ENCODE results near the gene TOMM70. TPM values are rescaled to one million over a fixed set of nuclear protein-coding genes. Genes with fewer than 3 reads are reported as not detected.

The TOMM70 gene
- polyA plus RNA-seq, 2 of the 4 experiments (the other 2 are of a cell fraction) = 49.3 to 61.8 TPM

GRCh38 chr3:100319951-100320350 is 80.9 kb downstream of the TOMM70 start:
- DNase-seq (ENCODE audit: low read depth in 1 of 2, low spot score in 1 of 2) = no peak
- ChIA-PET CTCF (no interaction called here), POLR2A (no interaction called here)
- no peak for FAIRE-seq
- ATAC-seq = no peak
- no peak overlapping the region for H3K4me2 ChIP-seq
- no peak overlapping the region for H3K4me3 ChIP-seq
- H3K4me1 ChIP-seq = peaks cover 3% of the 10 kb centered on the region; the same call in 1 of the 3 replicates
- no peak overlapping the region for H3K27ac ChIP-seq
- no peaks in the 10 kb centered on the region for H3K9me3 ChIP-seq
- WGBS (ENCODE audit: missing lambda C conversion rate) = 93% methylated on average over 2 of the region's 2 CpGs
- no peak for TF ChIP-seq JUN (IDR thresholded peaks at IDR 0.05)
- no peak for TF ChIP-seq HDAC2 (IDR thresholded peaks at IDR 0.05)
- TF ChIP-seq POLR2A (IDR thresholded peaks at IDR 0.05; ENCODE audit: low read length) = no peak
- TF ChIP-seq HES2 (IDR thresholded peaks at IDR 0.05) = no peak
- TF ChIP-seq ZNF302 (CRISPR knock-in tag; IDR thresholded peaks at IDR 0.05) = no peak
- TF ChIP-seq NFE2L2 (conservative IDR thresholded peaks at IDR 0.05; ENCODE audit: low read length) = no peak

- 97% methylated on average over 2 of the region's 2 CpGs for WGBS (ENCODE audit: missing lambda C conversion rate)
- ATAC-seq (no peak), DNase-seq (ENCODE audit: low read depth in 1 of 2, low spot score in 1 of 2) (no peak), FAIRE-seq (no peak)
- no peak overlapping the region for H3K4me2 ChIP-seq
- CTCF ChIA-PET = interaction anchor here (1.0 to 1.3 kb wide), 3 partner anchors 38 to 485 kb away, joined by 3 to 4 read pairs (median 4); no protein-coding TSS in a partner anchor
- peaks cover 3% of the 10 kb centered on the region; the same call in 1 of the 3 replicates for H3K4me1 ChIP-seq
- no peak for TF ChIP-seq JUN (IDR thresholded peaks at IDR 0.05)
- no peak for TF ChIP-seq FOSL2 (IDR thresholded peaks at IDR 0.05)
- no peak for TF ChIP-seq FOSL2 (CRISPR knock-in tag; IDR thresholded peaks at IDR 0.05)
- no peak for TF ChIP-seq ATOH8 (CRISPR knock-in tag; IDR thresholded peaks at IDR 0.05; ENCODE audit: low read depth)
- TF ChIP-seq PHF8 (IDR thresholded peaks at IDR 0.05; ENCODE audit: borderline replicate concordance, low read depth) = no peak
- POLR2A ChIA-PET = no interaction called here
- H3K27ac ChIP-seq = no peak overlapping the region
- no peak overlapping the region for H3K4me3 ChIP-seq
- no peaks in the 10 kb centered on the region for H3K9me3 ChIP-seq
Measured at GRCh38 chr3:100317912-100318311, 83.0 kb downstream of the TOMM70 start.

- FAIRE-seq (no peak), DNase-seq (ENCODE audit: low read depth in 1 of 2, low spot score in 1 of 2) (peak; percentile 25 to 71), ATAC-seq (peak; percentile 64 to 90; a peak in 4 of 6 replicates)
- H3K4me1 ChIP-seq = peaks cover 3% of the 10 kb centered on the region; the same call in 1 of the 3 replicates
- POLR2A ChIA-PET = no interaction called here
- CTCF ChIA-PET = interaction anchor here (0.7 to 2.4 kb wide), 30 partner anchors 10 to 887 kb away, joined by 3 to 34 read pairs (median 4); partner anchors contain the start of genes NIT2, TFG and TOMM70
- H3K4me2 ChIP-seq = peak overlapping the region; percentile 44; the same call in 2 of the 3 replicates
- TF ChIP-seq KDM5A (IDR thresholded peaks at IDR 0.05) = no peak
- peak; percentile 74 to 79 for TF ChIP-seq RAD21 (conservative IDR thresholded peaks at IDR 0.05 in 1 of 2, IDR thresholded peaks at IDR 0.05 in 1 of 2)
- no peak for TF ChIP-seq KDM1A (IDR thresholded peaks at IDR 0.05; ENCODE audit: low read depth)
- TF ChIP-seq TFCP2L1 (CRISPR knock-in tag; IDR thresholded peaks at IDR 0.05) = no peak
- peak; percentile 70 for TF ChIP-seq SMC3 (IDR thresholded peaks at IDR 0.05)
- TF ChIP-seq MAFK (IDR thresholded peaks at IDR 0.05; ENCODE audit: partially characterized antibody) = no peak
- TF ChIP-seq ZNF302 (CRISPR knock-in tag; IDR thresholded peaks at IDR 0.05) = no peak
- no peak for TF ChIP-seq CBX2 (IDR thresholded peaks at IDR 0.05; ENCODE audit: borderline replicate concordance, low read depth)
- TF ChIP-seq E2F6 (IDR thresholded peaks at IDR 0.05; ENCODE audit: borderline replicate concordance, low read depth) = no peak
- no peak for TF ChIP-seq RNF2 (IDR thresholded peaks at IDR 0.05; ENCODE audit: borderline replicate concordance, low read depth)
- no peak for TF ChIP-seq CHD2 (IDR thresholded peaks at IDR 0.05; ENCODE audit: low read length, partially characterized antibody)
- TF ChIP-seq HOXB13 (CRISPR knock-in tag; IDR thresholded peaks at IDR 0.05; ENCODE audit: low read depth) = no peak
- peak; percentile 69 for TF ChIP-seq CTCF (IDR thresholded peaks at IDR 0.05)
- peak overlapping the region in 1 of 2 experiments; percentile 53; a peak in 1 of 6 replicates for H3K27ac ChIP-seq
- H3K9me3 ChIP-seq = no peaks in the 10 kb centered on the region
- no peak overlapping the region for H3K4me3 ChIP-seq
- 28% methylated on average over 8 of the region's 8 CpGs for WGBS (ENCODE audit: missing lambda C conversion rate)
Measured at GRCh38 chr3:100316641-100317069, 84.2 kb downstream of the TOMM70 start.

Other genes with a start within 250 kb of the TOMM70 start
- gene TBC1D23, start 140.1 kb downstream of the TOMM70 start, polyA plus RNA-seq (2011; rRNA removed) = 29.4 and 31.3 TPM in 2 replicates
- gene TBC1D23, start 140.1 kb downstream of the TOMM70 start, polyA plus RNA-seq (2017; fragmentation: RNase III; extraction: RNeasy Plus Mini Kit Qiagen cat#74134 plus additional on column Dnase treatment) = 13.4 to 14.5 TPM (median 14.3 TPM) in 3 replicates
- gene NIT2, start 66.3 kb downstream of the TOMM70 start, polyA plus RNA-seq (2011; rRNA removed) = 122 and 140 TPM in 2 replicates
- 75.0 to 77.2 TPM (median 76.6 TPM) in 3 replicates for gene NIT2, start 66.3 kb downstream of the TOMM70 start, polyA plus RNA-seq (2017; fragmentation: RNase III; extraction: RNeasy Plus Mini Kit Qiagen cat#74134 plus additional on column Dnase treatment)
- gene LNP1, start 450 bp upstream of the TOMM70 start, polyA plus RNA-seq (2011; rRNA removed) = 1.2 and 2.0 TPM in 2 replicates
- 1.3 to 1.8 TPM (median 1.6 TPM) in 3 replicates for gene LNP1, start 450 bp upstream of the TOMM70 start, polyA plus RNA-seq (2017; fragmentation: RNase III; extraction: RNeasy Plus Mini Kit Qiagen cat#74134 plus additional on column Dnase treatment)
- 7.0 and 8.1 TPM in 2 replicates for gene TMEM45A, start 91.5 kb upstream of the TOMM70 start, polyA plus RNA-seq (2011; rRNA removed)
- 3.3 to 5.2 TPM (median 4.6 TPM) in 3 replicates for gene TMEM45A, start 91.5 kb upstream of the TOMM70 start, polyA plus RNA-seq (2017; fragmentation: RNase III; extraction: RNeasy Plus Mini Kit Qiagen cat#74134 plus additional on column Dnase treatment)
- gene ADGRG7, start 208.5 kb upstream of the TOMM70 start, polyA plus RNA-seq (2011; rRNA removed) = 0.09 TPM in 1 of 2 replicates, not detected in the other
- not detected in 3 replicates for gene ADGRG7, start 208.5 kb upstream of the TOMM70 start, polyA plus RNA-seq (2017; fragmentation: RNase III; extraction: RNeasy Plus Mini Kit Qiagen cat#74134 plus additional on column Dnase treatment)

Data from A549 (cell line).